LNCAP (cell line): ENCODE data around the gene MIEN1.

Experiments used
- CTCF ChIP-seq: fragments of 450-650 bp; IDR thresholded peaks from 2 replicates; pipeline ENCODE4 v1.5.1; 2017; ENCODE audit warnings: mild to moderate bottlenecking

MIEN1 gene

DNA sequence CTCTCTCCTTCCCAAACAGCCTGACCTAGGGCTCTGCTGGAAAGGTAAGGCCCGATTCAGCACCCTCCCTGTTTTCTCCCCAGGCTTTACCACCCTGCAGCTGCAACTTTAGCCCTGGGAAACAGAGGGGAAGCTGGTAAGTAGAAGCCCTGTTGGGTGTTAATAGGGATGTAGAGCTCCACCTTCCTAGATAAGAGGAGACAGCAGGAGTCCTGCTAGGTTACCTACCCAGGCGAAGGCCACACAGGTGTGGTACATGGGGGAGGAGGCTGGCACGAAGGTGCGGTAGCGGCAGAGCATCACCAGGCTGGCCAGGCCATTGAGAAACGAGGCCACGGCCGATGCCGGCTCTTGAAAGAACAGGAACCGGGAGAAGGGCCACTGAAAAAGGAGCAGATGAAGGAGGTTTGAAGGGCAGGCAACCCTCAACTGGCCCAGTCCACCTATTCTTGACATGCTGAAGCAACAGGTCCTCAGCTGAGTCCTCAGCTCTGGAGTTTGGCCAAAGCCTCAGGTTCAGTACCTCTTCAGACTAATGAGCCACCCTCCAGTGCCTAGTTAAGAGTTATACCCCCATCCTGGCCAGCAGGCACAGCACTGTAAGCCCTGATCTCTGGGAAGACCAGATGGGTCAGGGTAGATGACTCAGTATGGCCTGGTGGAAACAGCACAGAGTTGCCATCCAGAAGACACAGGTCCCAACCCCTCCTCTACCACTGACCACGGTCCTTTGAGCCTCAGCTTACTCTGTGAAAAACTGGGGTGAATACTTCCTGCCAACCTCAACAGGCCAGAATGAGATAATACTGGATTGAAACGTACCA, 45.8 kb downstream of the MIEN1 start:
- no peak for TF ChIP-seq CTCF

DNA sequence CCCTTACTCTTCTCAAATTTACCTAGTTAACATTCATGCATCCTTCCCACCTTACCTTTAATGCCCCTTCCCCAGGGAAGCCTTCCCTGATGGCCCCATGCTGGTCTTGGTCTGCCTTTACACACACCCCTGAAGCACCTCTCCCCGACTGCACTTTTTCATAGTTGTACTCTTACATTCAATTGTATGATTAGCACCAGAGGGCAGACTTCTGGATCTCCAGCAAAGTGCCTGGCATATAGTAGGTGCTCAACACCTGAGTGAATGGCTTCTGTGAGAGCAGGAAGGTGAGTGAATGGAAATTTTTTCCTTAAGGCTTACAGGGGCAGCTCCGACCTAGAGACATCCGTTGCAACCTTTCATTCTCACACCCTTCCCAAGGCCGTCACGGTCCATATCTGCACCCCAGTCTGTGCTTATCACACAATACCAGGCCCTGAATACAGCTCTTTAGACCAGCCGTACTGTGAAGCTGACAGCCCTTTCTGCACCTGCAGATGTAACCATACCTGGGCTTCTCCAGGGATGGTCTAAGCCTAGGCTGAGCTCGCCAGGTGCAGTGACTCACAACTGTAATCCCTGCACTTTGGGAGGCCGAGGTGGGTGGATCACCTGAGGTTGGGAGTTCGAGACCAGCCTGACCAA, 46.9 kb downstream of the MIEN1 start:
- TF ChIP-seq CTCF, result no peak

GRCh38 chr17:39679521-39680192, 50.7 kb downstream of the MIEN1 start:
- no peak for TF ChIP-seq CTCF
